ENCODE measurements around the gene STK32C.

STK32C gene

GRCh38 chr10:132350391-132350790, 42.6 kb upstream of the STK32C start:
- Histone ChIP-seq H3K27me3 (ENCODE audit: control insufficient read depth in 2 of 2, insufficient read depth in 2 of 2, low read length in 2 of 2) (no peaks in the 10 kb centered on the region), H3K9me3 (ENCODE audit: control insufficient read depth in 2 of 2, low read length in 2 of 2) (no peaks in the 10 kb centered on the region), H3K9ac (ENCODE audit: low read depth in 1 of 2, low read length in 2 of 2) (no peak overlapping the region), H3K4me3 (ENCODE audit: low read length in 2 of 2) (no peak overlapping the region), H3K36me3 (ENCODE audit: control insufficient read depth in 2 of 2, insufficient read depth in 2 of 2, low read length in 2 of 2) (peaks cover 0 to 3% of the 10 kb centered on the region in 2 donors), H3K27ac (ENCODE audit: low read depth in 2 of 2, low read length in 2 of 2) (no peak overlapping the region), H3K4me1 (ENCODE audit: control insufficient read depth in 2 of 2, insufficient read depth in 2 of 2, low read length in 2 of 2) (no peaks in the 10 kb centered on the region)

DNA sequence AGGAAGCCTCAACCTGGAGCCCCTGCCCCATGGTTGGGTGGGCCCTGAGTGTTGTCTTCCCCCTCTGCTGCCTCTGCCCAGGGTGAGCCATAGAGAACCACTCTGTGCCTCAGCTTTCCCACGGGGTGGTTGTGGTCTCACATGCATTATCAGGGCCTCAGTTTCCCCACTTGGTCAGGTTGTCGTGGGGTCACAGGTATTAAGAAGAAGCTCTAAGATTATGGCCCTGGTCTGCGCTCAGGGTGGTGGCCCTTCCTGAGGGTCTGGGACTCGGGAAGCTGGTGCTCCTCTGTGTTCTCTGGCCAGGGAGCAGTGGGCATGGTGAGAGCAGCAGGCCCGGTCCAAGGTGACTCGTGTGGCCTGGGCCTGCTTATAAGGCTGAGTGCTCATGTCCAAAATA, 42.0 kb upstream of the STK32C start:
- Histone ChIP-seq H3K36me3 (ENCODE audit: control insufficient read depth in 2 of 2, insufficient read depth in 2 of 2, low read length in 2 of 2) (peaks cover under 1 to 4% of the 10 kb centered on the region in 2 donors), H3K4me3 (ENCODE audit: low read length in 2 of 2) (no peak overlapping the region), H3K4me1 (ENCODE audit: control insufficient read depth in 2 of 2, insufficient read depth in 2 of 2, low read length in 2 of 2) (no peaks in the 10 kb centered on the region), H3K9me3 (ENCODE audit: control insufficient read depth in 2 of 2, low read length in 2 of 2) (no peaks in the 10 kb centered on the region), H3K27me3 (ENCODE audit: control insufficient read depth in 2 of 2, insufficient read depth in 2 of 2, low read length in 2 of 2) (no peaks in the 10 kb centered on the region), H3K27ac (ENCODE audit: low read depth in 2 of 2, low read length in 2 of 2) (no peak overlapping the region), H3K9ac (ENCODE audit: low read depth in 1 of 2, low read length in 2 of 2) (no peak overlapping the region)

DNA sequence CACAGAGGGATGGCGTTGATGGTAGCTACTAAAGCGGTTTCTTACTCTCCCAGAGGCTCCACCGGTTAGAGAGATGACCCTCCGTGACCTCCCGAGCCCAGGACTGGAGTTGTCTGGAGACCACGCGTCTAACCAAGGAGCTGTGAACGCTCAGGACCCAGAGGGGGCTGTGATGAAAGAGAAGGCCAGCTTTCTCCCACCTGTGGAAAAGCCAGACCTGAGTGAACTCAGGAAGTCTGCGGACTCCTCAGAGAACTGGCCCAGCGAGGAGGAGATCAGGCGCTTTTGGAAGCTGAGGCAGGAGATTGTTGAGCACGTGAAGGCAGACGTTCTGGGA, 40.1 kb upstream of the STK32C start:
- no peaks in the 10 kb centered on the region for H3K9me3 ChIP-seq (ENCODE audit: control insufficient read depth in 2 of 2, low read length in 2 of 2)
- H3K27ac ChIP-seq (ENCODE audit: low read depth in 2 of 2, low read length in 2 of 2): no peak overlapping the region
- H3K9ac ChIP-seq (ENCODE audit: low read depth in 1 of 2, low read length in 2 of 2): no peak overlapping the region
- H3K27me3 ChIP-seq (ENCODE audit: control insufficient read depth in 2 of 2, insufficient read depth in 2 of 2, low read length in 2 of 2): no peaks in the 10 kb centered on the region
- H3K36me3 ChIP-seq (ENCODE audit: control insufficient read depth in 2 of 2, insufficient read depth in 2 of 2, low read length in 2 of 2): peaks cover 5 to 7% of the 10 kb centered on the region in 2 donors
- H3K4me3 ChIP-seq (ENCODE audit: low read length in 2 of 2): no peak overlapping the region
- no peaks in the 10 kb centered on the region for H3K4me1 ChIP-seq (ENCODE audit: control insufficient read depth in 2 of 2, insufficient read depth in 2 of 2, low read length in 2 of 2)

DNA sequence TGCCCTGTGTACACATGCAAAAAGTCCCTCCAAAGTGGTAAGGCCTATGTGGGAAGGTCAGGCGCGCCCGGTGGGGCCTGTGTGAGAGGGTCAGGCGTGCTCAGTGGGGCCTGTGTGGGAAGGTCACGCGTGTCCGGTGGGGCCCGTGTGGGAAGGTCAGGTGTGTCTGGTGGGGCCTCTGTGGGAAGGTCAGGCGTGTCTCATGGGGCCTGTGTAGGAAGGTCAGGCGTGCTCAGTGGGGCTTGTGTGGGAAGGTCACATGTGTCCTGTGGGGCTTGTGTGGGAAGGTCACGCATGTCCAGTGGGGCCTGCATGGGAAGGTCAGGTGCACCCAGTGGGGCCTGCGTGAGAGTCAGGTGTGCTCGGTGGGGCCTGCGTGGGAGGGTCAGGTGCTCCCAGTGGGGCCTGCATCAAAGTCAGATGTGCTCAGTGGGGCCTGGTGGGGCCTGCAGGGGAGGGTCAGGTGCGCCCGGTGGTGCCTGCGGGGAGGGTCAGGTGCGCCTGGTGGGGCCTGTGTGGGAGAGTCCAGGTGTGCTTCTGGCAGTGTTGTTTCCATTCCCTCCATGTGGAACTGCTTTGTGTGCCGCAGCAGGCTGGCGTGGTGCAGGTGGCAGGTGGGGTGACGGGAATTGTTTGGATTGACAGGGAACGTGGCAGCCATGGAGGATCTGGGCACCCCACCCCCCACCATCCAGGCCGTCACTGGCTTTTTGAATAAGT, 39.6 kb upstream of the STK32C start:
- Histone ChIP-seq H3K27me3 (ENCODE audit: control insufficient read depth in 2 of 2, insufficient read depth in 2 of 2, low read length in 2 of 2) (no peaks in the 10 kb centered on the region), H3K4me3 (ENCODE audit: low read length in 2 of 2) (no peak overlapping the region), H3K27ac (ENCODE audit: low read depth in 2 of 2, low read length in 2 of 2) (no peak overlapping the region), H3K36me3 (ENCODE audit: control insufficient read depth in 2 of 2, insufficient read depth in 2 of 2, low read length in 2 of 2) (peaks cover 5 to 7% of the 10 kb centered on the region in 2 donors), H3K9ac (ENCODE audit: low read depth in 1 of 2, low read length in 2 of 2) (no peak overlapping the region), H3K4me1 (ENCODE audit: control insufficient read depth in 2 of 2, insufficient read depth in 2 of 2, low read length in 2 of 2) (no peaks in the 10 kb centered on the region), H3K9me3 (ENCODE audit: control insufficient read depth in 2 of 2, low read length in 2 of 2) (no peaks in the 10 kb centered on the region)

- H3K9me3 ChIP-seq (ENCODE audit: control insufficient read depth in 2 of 2, low read length in 2 of 2): no peaks in the 10 kb centered on the region
Observed at GRCh38 chr10:132346806-132347205, 39.1 kb upstream of the STK32C start.

GRCh38 chr10:132345345-132345744, 37.6 kb upstream of the STK32C start:
- H3K27me3 ChIP-seq (ENCODE audit: control insufficient read depth in 2 of 2, insufficient read depth in 2 of 2, low read length in 2 of 2): no peaks in the 10 kb centered on the region
- no peak overlapping the region for H3K27ac ChIP-seq (ENCODE audit: low read depth in 2 of 2, low read length in 2 of 2)
- H3K9ac ChIP-seq (ENCODE audit: low read depth in 1 of 2, low read length in 2 of 2): no peak overlapping the region
- H3K36me3 ChIP-seq (ENCODE audit: control insufficient read depth in 2 of 2, insufficient read depth in 2 of 2, low read length in 2 of 2): peaks cover 5 to 7% of the 10 kb centered on the region in 2 donors
- no peaks in the 10 kb centered on the region for H3K9me3 ChIP-seq (ENCODE audit: control insufficient read depth in 2 of 2, low read length in 2 of 2)
- H3K4me1 ChIP-seq (ENCODE audit: control insufficient read depth in 2 of 2, insufficient read depth in 2 of 2, low read length in 2 of 2): no peaks in the 10 kb centered on the region
- no peak overlapping the region for H3K4me3 ChIP-seq (ENCODE audit: low read length in 2 of 2)

More at GRCh38 chr10:132346806-132347205, 39.1 kb upstream of the STK32C start:
- Histone ChIP-seq H3K27me3 (ENCODE audit: control insufficient read depth in 2 of 2, insufficient read depth in 2 of 2, low read length in 2 of 2) (no peaks in the 10 kb centered on the region), H3K36me3 (ENCODE audit: control insufficient read depth in 2 of 2, insufficient read depth in 2 of 2, low read length in 2 of 2) (peaks cover 5 to 7% of the 10 kb centered on the region in 2 donors), H3K4me3 (ENCODE audit: low read length in 2 of 2) (no peak overlapping the region), H3K4me1 (ENCODE audit: control insufficient read depth in 2 of 2, insufficient read depth in 2 of 2, low read length in 2 of 2) (no peaks in the 10 kb centered on the region), H3K27ac (ENCODE audit: low read depth in 2 of 2, low read length in 2 of 2) (no peak overlapping the region), H3K9ac (ENCODE audit: low read depth in 1 of 2, low read length in 2 of 2) (no peak overlapping the region)

- Histone ChIP-seq H3K27me3 (ENCODE audit: control insufficient read depth in 2 of 2, insufficient read depth in 2 of 2, low read length in 2 of 2) (no peaks in the 10 kb centered on the region), H3K27ac (ENCODE audit: low read depth in 2 of 2, low read length in 2 of 2) (no peak overlapping the region), H3K4me1 (ENCODE audit: control insufficient read depth in 2 of 2, insufficient read depth in 2 of 2, low read length in 2 of 2) (no peaks in the 10 kb centered on the region), H3K9ac (ENCODE audit: low read depth in 1 of 2, low read length in 2 of 2) (no peak overlapping the region), H3K4me3 (ENCODE audit: low read length in 2 of 2) (no peak overlapping the region), H3K36me3 (ENCODE audit: control insufficient read depth in 2 of 2, insufficient read depth in 2 of 2, low read length in 2 of 2) (peaks cover 5 to 7% of the 10 kb centered on the region in 2 donors), H3K9me3 (ENCODE audit: control insufficient read depth in 2 of 2, low read length in 2 of 2) (no peaks in the 10 kb centered on the region)
Observed at GRCh38 chr10:132344386-132344785, 36.6 kb upstream of the STK32C start.

- Histone ChIP-seq H3K27ac (ENCODE audit: low read depth in 2 of 2, low read length in 2 of 2) (no peak overlapping the region), H3K27me3 (ENCODE audit: control insufficient read depth in 2 of 2, insufficient read depth in 2 of 2, low read length in 2 of 2) (no peaks in the 10 kb centered on the region), H3K4me3 (ENCODE audit: low read length in 2 of 2) (no peak overlapping the region), H3K9me3 (ENCODE audit: control insufficient read depth in 2 of 2, low read length in 2 of 2) (no peaks in the 10 kb centered on the region), H3K36me3 (ENCODE audit: control insufficient read depth in 2 of 2, insufficient read depth in 2 of 2, low read length in 2 of 2) (peaks cover 5 to 7% of the 10 kb centered on the region in 2 donors), H3K9ac (ENCODE audit: low read depth in 1 of 2, low read length in 2 of 2) (no peak overlapping the region), H3K4me1 (ENCODE audit: control insufficient read depth in 2 of 2, insufficient read depth in 2 of 2, low read length in 2 of 2) (no peaks in the 10 kb centered on the region)
Observed at GRCh38 chr10:132342553-132342952, 34.8 kb upstream of the STK32C start.

GRCh38 chr10:132341781-132342180, 34.0 kb upstream of the STK32C start:
- Histone ChIP-seq H3K4me1 (ENCODE audit: control insufficient read depth in 2 of 2, insufficient read depth in 2 of 2, low read length in 2 of 2) (no peaks in the 10 kb centered on the region), H3K4me3 (ENCODE audit: low read length in 2 of 2) (no peak overlapping the region), H3K27ac (ENCODE audit: low read depth in 2 of 2, low read length in 2 of 2) (no peak overlapping the region), H3K27me3 (ENCODE audit: control insufficient read depth in 2 of 2, insufficient read depth in 2 of 2, low read length in 2 of 2) (no peaks in the 10 kb centered on the region), H3K9me3 (ENCODE audit: control insufficient read depth in 2 of 2, low read length in 2 of 2) (no peaks in the 10 kb centered on the region), H3K9ac (ENCODE audit: low read depth in 1 of 2, low read length in 2 of 2) (no peak overlapping the region), H3K36me3 (ENCODE audit: control insufficient read depth in 2 of 2, insufficient read depth in 2 of 2, low read length in 2 of 2) (peaks cover 5 to 7% of the 10 kb centered on the region in 2 donors)

GRCh38 chr10:132341017-132341416, 33.3 kb upstream of the STK32C start:
- H3K27me3 ChIP-seq (ENCODE audit: control insufficient read depth in 2 of 2, insufficient read depth in 2 of 2, low read length in 2 of 2): no peaks in the 10 kb centered on the region
- no peaks in the 10 kb centered on the region for H3K9me3 ChIP-seq (ENCODE audit: control insufficient read depth in 2 of 2, low read length in 2 of 2)
- H3K36me3 ChIP-seq (ENCODE audit: control insufficient read depth in 2 of 2, insufficient read depth in 2 of 2, low read length in 2 of 2): peaks cover 5 to 7% of the 10 kb centered on the region in 2 donors
- H3K27ac ChIP-seq (ENCODE audit: low read depth in 2 of 2, low read length in 2 of 2): no peak overlapping the region
- H3K9ac ChIP-seq (ENCODE audit: low read depth in 1 of 2, low read length in 2 of 2): no peak overlapping the region
- H3K4me1 ChIP-seq (ENCODE audit: control insufficient read depth in 2 of 2, insufficient read depth in 2 of 2, low read length in 2 of 2): no peaks in the 10 kb centered on the region
- no peak overlapping the region for H3K4me3 ChIP-seq (ENCODE audit: low read length in 2 of 2)

Data from mucosa of rectum (tissue), 2 donors.